Caco-2 (cell line): ENCODE results near the gene MYO15B. TPM values are rescaled to one million over a fixed set of nuclear protein-coding genes. Genes with fewer than 3 reads are reported as not detected.

ENCODE experiments used
- BruUV-seq: library from RNA; stranded (reverse); fragments of 400-500 nt; replicated peaks from 2 replicates; lab custom pipeline; 2021; lab: Mats Ljungman, UMichigan
- CTCF ChIA-PET: fragments of 300-600 bp; sonication (Branson Sonifier 250); formaldehyde crosslinking; loops from one replicate; lab custom pipeline; 2022; ENCODE audit warnings: antibody characterized with exemption; lab: Charles Lee
- POLR2A ChIA-PET: fragments of 300-600 bp; sonication (Branson Sonifier 250); formaldehyde crosslinking; loops from one replicate; lab custom pipeline; 2022; ENCODE audit warnings: antibody characterized with exemption; lab: Charles Lee
- DNase-seq, 2 experiments: peaks; one replicate each; pipeline versions ENCODE4 v3.0.0 to v3.0.0-alpha.2; 2020 to 2022
- H3K27me3 ChIP-seq: replicated peaks from 2 replicates; pipeline ENCODE4 v1.6.0; 2011; ENCODE audit warnings: low read length; ENCODE audit not compliant: control insufficient read depth, insufficient read depth
- H3K36me3 ChIP-seq: 2 replicates; pipeline ENCODE4 v1.5.1; 2011; ENCODE audit warnings: low read length; ENCODE audit not compliant: control insufficient read depth, insufficient read depth
- H3K4me1 ChIP-seq: fragments of 250-450 bp; sonication (Bioruptor Pico); 2 replicates; pipeline ENCODE4 v1.5.1; 2020; ENCODE audit warnings: mild to moderate bottlenecking
- H3K4me3 ChIP-seq: 2 replicates; pipeline ENCODE4 v1.5.1; 2011; ENCODE audit warnings: low read depth, mild to moderate bottlenecking, control low read depth, low read length
- H3K9me3 ChIP-seq: fragments of 250-450 bp; sonication (Bioruptor Pico); 2 replicates; pipeline ENCODE4 v1.5.1; 2020; ENCODE audit warnings: mild to moderate bottlenecking, moderate library complexity
- H3K27ac Mint-ChIP-seq: one replicate; pipeline ENCODE4 v1.8.0; 2022; ENCODE audit warnings: mixed read lengths; ENCODE audit not compliant: unreplicated experiment
- H3K27me3 Mint-ChIP-seq: one replicate; pipeline ENCODE4 v1.8.0; 2022; ENCODE audit warnings: mixed read lengths; ENCODE audit not compliant: insufficient read depth, unreplicated experiment
- H3K36me3 Mint-ChIP-seq: one replicate; pipeline ENCODE4 v1.8.0; 2022; ENCODE audit warnings: mild to moderate bottlenecking, mixed read lengths; ENCODE audit not compliant: insufficient read depth, unreplicated experiment
- H3K4me1 Mint-ChIP-seq: one replicate; pipeline ENCODE4 v1.8.0; 2022; ENCODE audit warnings: low read depth, mixed read lengths; ENCODE audit not compliant: unreplicated experiment
- H3K4me3 Mint-ChIP-seq: one replicate; pipeline ENCODE4 v1.8.0; 2022; ENCODE audit warnings: mild to moderate bottlenecking, moderate library complexity, mixed read lengths; ENCODE audit not compliant: unreplicated experiment
- H3K9me3 Mint-ChIP-seq: one replicate; pipeline ENCODE4 v1.8.0; 2022; ENCODE audit warnings: mixed read lengths; ENCODE audit not compliant: unreplicated experiment
- CTCF ChIP-seq, 2 experiments: fragments of 200-600 bp in 1 of 2; IDR thresholded peaks; 1 replicate in 1 of 2; 2 replicates in 1 of 2; pipeline versions ENCODE4 v1.5.1 to v1.8.0; 2011 to 2022; ENCODE audit warnings: antibody characterized with exemption in 1 of 2, control low read depth in 1 of 2, inconsistent platforms in 1 of 2, low read depth in 1 of 2, low read length in 1 of 2, mild to moderate bottlenecking in 1 of 2, moderate library complexity in 1 of 2; ENCODE audit not compliant: insufficient read depth in 1 of 2, severe bottlenecking in 1 of 2, unreplicated experiment in 1 of 2
- intact Hi-C: fragments of 100-400 bp; cut with micrococcal nuclease; formaldehyde crosslinking; loops from one replicate; pipeline ENCODE4 v1.10.0; 2022; ENCODE audit not compliant: unreplicated experiment
- total RNA-seq: library from RNA; stranded (reverse); gene quantifications from 2 replicates; pipeline ENCODE4 v1.2.3, GENCODE V29; 2022

The MYO15B gene
- total RNA-seq, 1 experiment from 2014 or later: 12.3 TPM

GRCh38 chr17:75647061-75647460 lies 59.5 kb downstream of the MYO15B start:
- BruUV-seq: no TSS peak
- no peaks in the 10 kb centered on the region for H3K9me3 ChIP-seq
- DNase-seq: no peak
- H3K27ac Mint-ChIP-seq: peak overlapping the region; percentile 96
- TF ChIP-seq CTCF (IDR thresholded peaks at IDR 0.05; ENCODE audit: insufficient read depth in 1 of 2, low read depth in 1 of 2, low read length in 1 of 2, severe bottlenecking in 1 of 2, unreplicated experiment in 1 of 2): no peak
- peak overlapping the region; percentile 43 for H3K4me3 Mint-ChIP-seq
- no peaks in the 10 kb centered on the region for H3K27me3 ChIP-seq
- ChIA-PET POLR2A (interaction anchor here (0.5 to 3.4 kb wide), 3 partner anchors 20 to 208 kb away, joined by 3 to 15 read pairs (median 4); partner anchors contain the start of genes LLGL2, RECQL5, SAP30BP and WBP2), CTCF (interaction anchor here (1.2 to 6.9 kb wide), 3 partner anchors 10 to 46 kb away, joined by 5 to 115 read pairs (median 5); partner anchors contain the start of gene SMIM5)
- peaks cover 23% of the 10 kb centered on the region for H3K4me1 Mint-ChIP-seq
- intact Hi-C loops: loop anchor here (2.0 kb wide), 2 partner anchors 14 to 74 kb away; partner anchors contain the start of genes ITGB4 and SMIM5
- peaks cover 46% of the 10 kb centered on the region for H3K4me1 ChIP-seq
- no peaks in the 10 kb centered on the region; the same call in none of the 2 replicates for H3K36me3 ChIP-seq
- H3K36me3 Mint-ChIP-seq: peaks cover 45% of the 10 kb centered on the region
- no peaks in the 10 kb centered on the region for H3K9me3 Mint-ChIP-seq
- H3K27me3 Mint-ChIP-seq: no peaks in the 10 kb centered on the region
- no peak overlapping the region for H3K4me3 ChIP-seq

- BruUV-seq: no TSS peak
- intact Hi-C loops: loop anchor here (2.0 kb wide), 2 partner anchors 15 to 73 kb away; partner anchors contain the start of genes ITGB4 and SMIM5
- ChIA-PET CTCF (interaction anchor here (6.9 kb wide), 1 partner anchor 15 kb away, joined by 115 read pairs; the partner anchor contains the start of gene SMIM5), POLR2A (no interaction called here)
- Mint-ChIP-seq H3K4me3 (no peak overlapping the region), H3K9me3 (no peaks in the 10 kb centered on the region), H3K27me3 (no peaks in the 10 kb centered on the region), H3K4me1 (peaks cover 23% of the 10 kb centered on the region), H3K27ac (peak overlapping the region; percentile 96), H3K36me3 (peaks cover 49% of the 10 kb centered on the region)
- H3K4me1 ChIP-seq: peaks cover 37% of the 10 kb centered on the region
- H3K27me3 ChIP-seq: no peaks in the 10 kb centered on the region
- no peak for DNase-seq
- no peaks in the 10 kb centered on the region for H3K9me3 ChIP-seq
- H3K36me3 ChIP-seq: no peaks in the 10 kb centered on the region; the same call in none of the 2 replicates
- no peak overlapping the region for H3K4me3 ChIP-seq
- no peak for TF ChIP-seq CTCF (IDR thresholded peaks at IDR 0.05; ENCODE audit: insufficient read depth in 1 of 2, low read depth in 1 of 2, low read length in 1 of 2, severe bottlenecking in 1 of 2, unreplicated experiment in 1 of 2)
These were observed 60.3 kb downstream of the MYO15B start for GRCh38 chr17:75647921-75648320.

- intact Hi-C loops: no loop called here
- no TSS peak for BruUV-seq
- Mint-ChIP-seq H3K27ac (no peak overlapping the region), H3K4me1 (peaks cover 22% of the 10 kb centered on the region), H3K9me3 (no peaks in the 10 kb centered on the region), H3K27me3 (no peaks in the 10 kb centered on the region), H3K4me3 (no peak overlapping the region), H3K36me3 (peaks cover 57% of the 10 kb centered on the region)
- peaks cover 29% of the 10 kb centered on the region for H3K4me1 ChIP-seq
- H3K36me3 ChIP-seq: no peaks in the 10 kb centered on the region; the same call in none of the 2 replicates
- DNase-seq: no peak
- ChIA-PET CTCF (interaction anchor here (1.0 to 1.5 kb wide), 2 partner anchors 16 kb away, joined by 3 to 7 read pairs; partner anchors contain the start of gene SMIM5), POLR2A (no interaction called here)
- no peak overlapping the region for H3K4me3 ChIP-seq
- no peaks in the 10 kb centered on the region for H3K9me3 ChIP-seq
- no peaks in the 10 kb centered on the region for H3K27me3 ChIP-seq
- no peak for TF ChIP-seq CTCF (IDR thresholded peaks at IDR 0.05; ENCODE audit: insufficient read depth in 1 of 2, low read depth in 1 of 2, low read length in 1 of 2, severe bottlenecking in 1 of 2, unreplicated experiment in 1 of 2)
These were observed 62.1 kb downstream of the MYO15B start for GRCh38 chr17:75649687-75650086.
